Measurements from ENCODE around the gene UBALD2.

The UBALD2 gene

DNA sequence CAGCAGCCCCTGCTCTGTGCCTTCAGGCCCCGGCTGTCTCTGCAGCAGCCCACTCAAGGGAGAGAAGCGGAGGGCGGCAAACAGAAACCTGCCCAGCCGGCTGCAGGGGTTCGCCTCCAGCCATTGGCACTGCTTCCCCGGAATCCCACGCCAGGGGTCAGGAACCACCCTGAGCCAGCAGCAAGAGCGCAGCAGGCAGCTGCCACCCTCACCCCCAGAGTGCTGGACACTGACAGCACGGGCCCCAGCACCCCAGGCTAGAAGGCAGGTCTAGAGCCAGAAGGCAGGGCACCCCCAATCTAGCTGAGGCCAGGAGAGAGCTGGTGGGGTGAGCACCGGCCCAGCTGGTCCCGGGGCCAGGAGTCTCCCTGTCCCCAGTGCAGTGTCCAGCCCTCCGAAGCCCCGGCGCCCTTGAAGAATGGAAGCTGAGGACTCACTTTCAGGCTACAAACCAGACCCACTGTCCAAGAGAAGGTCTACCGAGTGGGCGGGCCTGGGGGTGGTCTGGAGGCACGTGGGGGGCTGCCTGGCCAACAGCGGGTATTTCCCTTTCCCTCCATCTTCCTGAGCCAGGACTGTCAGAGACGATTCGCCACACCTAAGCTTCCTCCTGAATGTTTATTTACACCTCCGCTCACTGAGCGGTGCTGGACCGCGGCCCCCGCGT lies 8.4 kb downstream of the UBALD2 start:
- DNase-seq, result no peak

DNA sequence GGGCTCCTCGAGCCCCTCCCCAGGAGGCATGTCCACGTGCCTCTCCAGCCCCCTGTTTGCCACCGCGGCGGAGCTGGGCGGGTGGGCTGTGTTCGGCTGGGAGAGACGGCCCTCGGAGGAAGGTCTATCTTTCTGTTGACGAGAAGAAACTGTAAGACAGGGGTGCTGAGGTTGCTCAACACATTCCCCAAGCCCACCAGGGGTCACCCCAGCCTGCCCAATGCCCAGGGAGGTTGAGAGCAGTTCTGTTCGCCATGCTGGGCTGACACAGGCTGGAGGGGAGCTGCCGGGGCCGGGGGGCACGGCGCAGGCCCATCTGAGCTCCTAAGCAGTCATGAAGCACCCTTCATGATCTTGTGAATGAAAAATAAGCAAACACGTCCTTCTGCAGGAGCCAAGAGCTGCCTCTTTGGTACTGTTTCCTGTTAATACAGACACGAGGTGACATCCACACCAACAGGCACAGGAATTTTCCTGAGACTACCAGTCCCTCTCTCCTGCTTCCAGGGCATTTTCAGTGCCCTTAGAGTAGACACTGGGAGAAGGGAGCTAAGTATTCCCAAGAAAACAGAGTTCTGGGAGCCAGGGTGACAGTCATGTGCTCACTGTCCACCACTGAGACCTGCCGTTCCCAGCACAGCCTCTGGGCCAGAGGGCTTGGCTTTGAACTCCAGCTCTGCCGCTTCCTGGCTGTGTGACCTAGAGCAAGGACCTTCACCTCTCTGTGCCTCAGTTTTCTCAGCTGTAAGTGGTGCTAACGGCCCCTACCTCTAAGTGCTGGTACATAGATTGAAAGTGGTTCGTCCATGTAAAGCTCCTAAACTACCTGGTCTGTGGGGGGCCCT lies 9.2 kb downstream of the UBALD2 start:
- Mint-ChIP-seq H3K27ac (peak overlapping the region; percentile 99), H3K27me3 (no peaks in the 10 kb centered on the region), H3K9me3 (no peaks in the 10 kb centered on the region), H3K4me1 (peaks cover 74 to 96% of the 10 kb centered on the region in 2 donors), H3K36me3 (peaks cover 14 to 30% of the 10 kb centered on the region in 2 donors), H3K4me3 (peak overlapping the region; percentile 81 to 88)
- DNase-seq, result no peak
- ATAC-seq (replicated peaks), result no peak

More for the DNA sequence above, 8.4 kb downstream of the UBALD2 start:
- H3K27me3 Mint-ChIP-seq, result no peaks in the 10 kb centered on the region
- peak overlapping the region; percentile 86 to 88 for H3K4me3 Mint-ChIP-seq
- no peaks in the 10 kb centered on the region for H3K9me3 Mint-ChIP-seq
- H3K27ac Mint-ChIP-seq, result peak overlapping the region; percentile 99
- H3K36me3 Mint-ChIP-seq, result peaks cover 21 to 36% of the 10 kb centered on the region in 2 donors
- peaks cover 75 to 96% of the 10 kb centered on the region in 2 donors for H3K4me1 Mint-ChIP-seq
- no peak for ATAC-seq (replicated peaks)

DNA sequence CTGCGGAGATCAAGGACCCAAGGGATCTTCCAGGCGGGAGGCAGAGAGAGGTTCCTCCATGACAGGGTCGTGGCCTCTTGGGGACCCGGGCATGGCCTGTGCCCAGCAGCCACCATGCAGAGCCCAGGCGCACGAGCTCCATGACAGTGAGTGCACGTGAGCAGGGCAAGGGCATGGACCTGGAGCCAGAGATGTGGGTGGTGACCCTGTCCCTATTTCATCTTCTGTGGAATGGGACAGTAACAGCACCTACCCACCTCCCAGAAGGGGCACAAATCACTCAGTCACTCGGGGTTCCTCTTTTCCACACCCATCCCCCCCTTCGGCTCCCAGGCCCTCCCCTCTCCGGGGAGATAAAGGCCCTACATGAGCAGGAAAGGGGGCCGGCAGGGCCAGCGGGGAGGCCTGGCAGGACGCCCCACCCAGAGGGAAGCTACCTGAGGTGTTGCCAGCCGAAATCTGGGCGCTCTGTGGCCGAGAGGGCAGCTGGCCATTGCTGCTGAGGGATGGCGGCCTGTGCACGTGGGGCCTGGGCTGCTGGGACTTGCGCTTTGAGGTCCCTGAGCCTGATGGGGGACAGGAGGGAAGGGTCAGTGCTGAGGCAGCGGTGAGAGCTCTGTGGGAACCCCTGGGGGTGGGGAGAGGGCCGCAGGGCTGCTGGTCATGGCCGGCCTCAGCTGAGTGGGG lies 10.4 kb downstream of the UBALD2 start:
- H3K9me3 Mint-ChIP-seq, result no peaks in the 10 kb centered on the region
- H3K4me1 Mint-ChIP-seq, result peaks cover 67 to 93% of the 10 kb centered on the region in 2 donors

DNA sequence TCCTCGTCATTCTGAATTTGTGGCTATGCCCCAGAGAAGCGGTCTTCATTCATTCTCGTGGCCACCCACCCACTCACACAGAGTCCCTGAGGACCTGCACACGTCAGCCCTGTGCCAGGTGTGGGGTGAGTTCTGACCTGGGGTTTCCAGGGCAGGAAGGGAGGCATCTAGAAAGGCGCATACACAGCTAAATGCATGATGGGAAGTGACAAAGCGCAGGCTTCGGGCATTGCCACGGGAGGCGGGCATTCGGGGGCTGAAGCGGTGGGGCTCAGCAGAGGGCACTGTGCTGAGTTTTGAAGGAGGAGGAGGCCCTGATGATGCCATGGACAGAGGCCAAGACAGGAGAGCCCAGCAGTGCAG lies 10.9 kb downstream of the UBALD2 start:
- H3K4me3 Mint-ChIP-seq, result peak overlapping the region; percentile 20 to 81
- no peaks in the 10 kb centered on the region for H3K27me3 Mint-ChIP-seq
- DNase-seq (peak; percentile 89), ATAC-seq (replicated peaks) (peak; percentile 47 to 48)
- H3K4me1 Mint-ChIP-seq, result peaks cover 62 to 88% of the 10 kb centered on the region in 2 donors
- peak overlapping the region; percentile 99 for H3K27ac Mint-ChIP-seq
- peaks cover 6 to 17% of the 10 kb centered on the region in 2 donors for H3K36me3 Mint-ChIP-seq
- no peaks in the 10 kb centered on the region for H3K9me3 Mint-ChIP-seq

More for the DNA sequence above, 10.4 kb downstream of the UBALD2 start:
- DNase-seq (no peak), ATAC-seq (replicated peaks) (no peak)
- Mint-ChIP-seq H3K4me3 (peak overlapping the region; percentile 20 to 81), H3K27ac (peak overlapping the region; percentile 99), H3K36me3 (peaks cover 11 to 22% of the 10 kb centered on the region in 2 donors), H3K27me3 (no peaks in the 10 kb centered on the region)

DNA sequence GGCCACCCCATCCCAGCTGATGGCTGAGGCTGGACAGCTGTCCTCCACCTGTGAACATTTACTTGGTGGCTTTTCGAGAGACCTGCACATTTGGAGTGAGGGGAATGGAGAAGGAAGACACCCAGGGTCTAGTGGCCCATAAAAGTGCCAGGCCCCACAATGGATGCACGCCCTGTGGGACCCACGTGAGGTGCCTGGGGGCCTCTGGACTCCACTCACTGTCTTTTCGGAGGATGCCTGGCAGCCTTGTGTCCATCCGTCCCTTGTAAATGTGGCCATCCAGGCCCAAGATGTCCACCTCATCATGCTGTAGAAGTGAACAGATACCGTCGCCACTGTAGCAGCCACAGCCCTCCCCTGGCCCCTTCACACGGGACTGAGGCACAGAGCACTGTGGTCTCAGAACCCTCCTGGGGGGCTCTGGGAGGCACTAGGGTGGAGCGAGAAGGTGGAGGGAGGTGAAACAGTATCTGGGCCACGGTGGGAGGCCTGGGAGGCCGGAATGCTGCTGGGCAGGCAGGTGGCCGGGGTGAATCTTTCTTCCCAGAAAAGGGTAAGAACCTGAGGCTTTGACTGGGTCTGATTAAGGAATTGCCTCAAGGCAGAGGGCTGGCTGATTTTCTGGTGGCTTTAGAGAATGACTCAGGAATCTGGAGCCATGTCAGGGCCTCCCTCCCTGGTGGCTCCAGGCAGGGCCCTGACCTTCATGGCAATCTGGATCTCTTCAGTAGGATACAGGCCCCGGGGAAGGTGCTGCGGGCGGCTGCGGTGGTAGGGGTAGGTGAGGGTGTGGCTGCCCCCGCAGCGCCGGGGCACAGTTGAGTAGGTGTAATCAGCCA lies 11.5 kb downstream of the UBALD2 start:
- DNase-seq (no peak), ATAC-seq (replicated peaks) (no peak)
- Mint-ChIP-seq H3K4me1 (peaks cover 59 to 82% of the 10 kb centered on the region in 2 donors), H3K36me3 (peaks cover 3 to 11% of the 10 kb centered on the region in 2 donors), H3K9me3 (no peaks in the 10 kb centered on the region), H3K27ac (peak overlapping the region; percentile 99), H3K4me3 (peak overlapping the region; percentile 20 to 81), H3K27me3 (no peaks in the 10 kb centered on the region)

DNA sequence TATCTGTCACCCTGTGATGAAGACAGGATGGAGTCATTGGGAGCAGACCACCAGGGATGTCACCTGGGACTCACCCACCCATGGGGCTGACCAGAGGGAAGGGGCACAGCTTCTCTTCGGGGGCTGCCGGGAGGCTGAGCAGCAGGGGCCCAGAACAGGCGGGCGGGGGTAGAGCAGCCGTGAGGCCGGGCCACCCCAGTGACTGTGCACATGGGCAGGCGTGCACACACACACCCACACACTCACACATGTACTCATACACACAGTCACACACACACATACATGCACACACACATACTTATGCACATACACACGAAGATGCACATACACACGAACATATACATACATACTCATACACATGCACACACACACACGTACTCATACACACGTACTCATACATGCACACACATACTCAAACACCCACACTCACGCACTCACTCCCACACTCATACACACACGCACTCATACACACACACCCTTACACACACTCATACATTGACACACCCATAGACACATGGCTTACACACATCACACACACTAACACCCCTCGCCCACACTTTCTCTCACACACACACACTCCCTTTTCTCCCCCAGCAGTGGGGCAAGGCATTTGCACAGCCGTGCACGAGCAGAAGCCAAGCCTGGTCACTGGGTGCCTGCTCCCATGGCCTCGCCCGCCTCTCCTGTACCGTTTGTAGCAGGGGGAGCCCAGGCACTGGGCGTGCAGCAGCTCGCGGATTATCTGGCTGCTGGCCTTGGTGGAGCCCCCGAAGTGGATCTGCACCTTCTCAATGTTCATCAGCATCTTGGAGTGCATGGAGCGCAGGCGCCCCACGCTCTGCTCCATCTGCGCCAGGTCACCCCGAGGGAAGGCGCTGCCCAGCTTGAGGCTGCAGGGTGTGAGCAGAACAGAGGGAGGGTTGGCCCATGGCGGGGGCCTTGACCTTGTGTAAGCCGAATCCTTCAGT lies 12.4 kb downstream of the UBALD2 start:
- Mint-ChIP-seq H3K9me3 (no peaks in the 10 kb centered on the region), H3K4me3 (no peak overlapping the region), H3K4me1 (peaks cover 53 to 72% of the 10 kb centered on the region in 2 donors), H3K27me3 (no peaks in the 10 kb centered on the region), H3K36me3 (peaks cover 1 to 9% of the 10 kb centered on the region in 2 donors), H3K27ac (peak overlapping the region; percentile 99)
- DNase-seq, result no peak
- no peak for ATAC-seq (replicated peaks)

DNA sequence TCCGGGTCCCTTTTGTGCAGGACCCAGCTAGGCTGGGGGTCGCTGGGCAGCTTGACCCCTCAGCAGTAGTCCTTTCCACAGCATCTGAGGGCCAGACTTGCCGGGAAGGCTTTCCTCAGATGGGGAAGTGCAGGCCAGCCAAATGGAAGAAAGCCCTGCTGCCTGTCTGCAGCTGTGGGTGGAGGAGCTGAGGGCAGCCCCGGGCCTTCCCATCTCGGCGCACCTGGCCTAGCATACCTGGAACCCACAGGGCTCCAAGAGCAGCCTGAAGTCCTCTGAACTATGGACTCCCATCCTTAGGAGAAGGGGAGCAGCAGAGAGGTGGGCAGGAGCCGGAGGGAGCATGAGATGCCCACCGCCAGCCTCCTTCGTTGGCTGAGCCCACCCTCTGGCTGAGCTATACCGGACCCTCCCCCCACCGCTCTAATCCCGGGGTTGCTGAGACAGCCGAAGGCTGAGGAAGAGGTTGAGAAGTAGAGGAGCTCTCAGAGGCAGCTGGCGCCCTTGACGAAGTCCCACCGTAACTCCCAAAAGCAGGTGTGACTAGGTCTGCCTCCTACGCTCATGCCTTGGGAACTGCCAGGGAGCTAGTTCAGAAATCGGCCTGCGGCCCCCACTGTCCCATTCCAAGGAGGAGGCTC lies 13.2 kb downstream of the UBALD2 start:
- no peaks in the 10 kb centered on the region for H3K27me3 Mint-ChIP-seq
- peaks cover 1 to 9% of the 10 kb centered on the region in 2 donors for H3K36me3 Mint-ChIP-seq
- H3K4me3 Mint-ChIP-seq, result no peak overlapping the region
- DNase-seq (no peak), ATAC-seq (replicated peaks) (no peak)
- H3K4me1 Mint-ChIP-seq, result peaks cover 46 to 64% of the 10 kb centered on the region in 2 donors
- H3K9me3 Mint-ChIP-seq, result no peaks in the 10 kb centered on the region
- no peak overlapping the region for H3K27ac Mint-ChIP-seq

DNA sequence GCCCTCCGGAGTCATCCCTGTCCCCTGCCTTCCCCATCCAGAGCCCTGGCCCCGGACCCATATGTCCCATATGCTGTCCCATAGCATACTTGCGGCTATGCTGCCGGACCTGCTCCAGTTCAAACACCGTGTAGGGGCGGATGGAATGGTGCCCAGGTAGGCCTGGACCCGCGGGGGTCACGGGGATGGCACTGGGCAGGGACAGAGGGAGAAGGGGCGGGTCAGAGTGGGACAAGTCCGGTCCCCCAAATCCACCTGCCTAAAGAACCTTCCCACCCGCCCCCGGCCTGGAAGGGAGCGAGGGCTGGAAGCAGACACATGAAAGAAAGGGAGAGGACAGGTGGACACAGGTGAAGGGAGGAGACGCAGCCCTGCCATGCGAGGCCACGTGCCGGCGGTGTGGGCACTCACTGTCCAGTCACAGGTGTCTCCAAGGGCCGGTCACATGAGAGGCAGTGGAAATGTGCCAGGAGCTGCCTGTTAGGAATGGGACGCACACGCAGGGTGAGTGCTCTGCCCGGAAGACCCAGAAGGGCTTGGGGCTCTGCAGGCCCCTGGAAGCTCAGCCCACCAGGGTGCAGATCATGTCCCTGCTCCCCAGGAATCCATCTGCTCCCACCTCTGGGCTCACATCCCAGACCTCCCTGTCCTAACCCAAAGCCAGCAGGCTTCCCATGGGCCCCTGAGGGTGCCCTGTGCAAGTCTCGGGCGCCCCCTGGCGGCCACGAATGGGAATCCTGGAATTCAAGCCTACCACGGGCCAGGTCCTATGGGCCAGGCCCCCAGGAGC lies 14.0 kb downstream of the UBALD2 start:
- peak; percentile 72 for DNase-seq
- H3K36me3 Mint-ChIP-seq, result peaks cover 1 to 9% of the 10 kb centered on the region in 2 donors
- H3K27me3 Mint-ChIP-seq, result no peaks in the 10 kb centered on the region
- no peak overlapping the region for H3K4me3 Mint-ChIP-seq
- ATAC-seq (replicated peaks), result peak; percentile 56 to 64
- H3K9me3 Mint-ChIP-seq, result no peaks in the 10 kb centered on the region
- peaks cover 39 to 57% of the 10 kb centered on the region in 2 donors for H3K4me1 Mint-ChIP-seq
- no peak overlapping the region for H3K27ac Mint-ChIP-seq

DNA sequence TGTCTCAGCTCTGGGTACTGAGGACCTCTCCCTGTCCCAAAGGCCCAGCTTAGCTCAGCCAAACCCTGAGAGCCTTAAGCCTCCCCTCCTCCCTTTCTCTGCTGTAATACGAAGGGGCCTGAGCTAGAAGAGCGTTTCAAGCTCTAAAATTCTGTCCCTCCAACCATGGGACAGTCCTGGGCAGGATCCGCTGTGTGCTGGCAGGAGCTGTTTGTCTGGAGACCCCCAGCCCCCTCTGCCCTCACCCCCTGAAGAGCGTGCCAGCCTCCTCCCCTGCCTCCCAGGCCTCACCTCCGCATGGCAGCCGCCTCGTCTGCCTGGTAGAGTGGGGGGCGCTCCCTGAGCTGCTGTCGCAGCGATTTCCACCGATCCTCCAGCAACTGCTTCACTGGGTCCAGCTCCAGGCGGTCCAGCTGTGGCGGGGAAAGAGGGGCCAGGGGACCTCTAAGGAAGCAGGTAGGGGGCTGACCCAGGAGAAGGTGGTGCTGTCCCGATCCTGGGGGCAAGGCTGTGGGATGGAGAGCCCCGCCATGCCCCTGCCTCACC lies 14.7 kb downstream of the UBALD2 start:
- DNase-seq (no peak), ATAC-seq (replicated peaks) (no peak)
- Mint-ChIP-seq H3K4me1 (peaks cover 35 to 50% of the 10 kb centered on the region in 2 donors), H3K4me3 (no peak overlapping the region), H3K9me3 (no peaks in the 10 kb centered on the region), H3K27ac (peak overlapping the region; percentile 25), H3K36me3 (peaks cover 1 to 9% of the 10 kb centered on the region in 2 donors), H3K27me3 (no peaks in the 10 kb centered on the region)

DNA sequence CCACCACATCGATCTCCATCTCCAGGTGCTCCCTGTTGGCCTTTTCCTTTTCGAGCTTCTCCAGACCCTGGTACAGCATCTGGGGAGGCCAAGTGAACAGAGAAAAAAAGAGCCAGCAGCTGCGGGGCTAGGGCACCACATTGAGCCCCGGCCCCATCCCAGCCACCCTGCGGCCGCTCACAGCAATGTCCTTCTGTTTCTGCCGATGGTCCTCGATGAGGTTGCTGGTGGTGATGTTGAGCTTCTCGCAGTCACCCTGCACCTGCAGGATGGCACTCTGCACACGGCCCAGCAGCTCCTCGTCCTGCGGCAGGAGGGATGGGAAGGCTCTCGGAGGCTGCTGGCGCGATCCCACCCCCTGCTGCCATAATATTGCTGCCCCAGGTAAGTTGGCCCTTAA lies 15.5 kb downstream of the UBALD2 start:
- DNase-seq (no peak), ATAC-seq (replicated peaks) (no peak)
- H3K36me3 Mint-ChIP-seq, result peaks cover 1 to 9% of the 10 kb centered on the region in 2 donors
- H3K27ac Mint-ChIP-seq, result no peak overlapping the region
- no peak overlapping the region for H3K4me3 Mint-ChIP-seq
- H3K9me3 Mint-ChIP-seq, result no peaks in the 10 kb centered on the region
- peaks cover 30 to 42% of the 10 kb centered on the region in 2 donors for H3K4me1 Mint-ChIP-seq
- no peaks in the 10 kb centered on the region for H3K27me3 Mint-ChIP-seq

DNA sequence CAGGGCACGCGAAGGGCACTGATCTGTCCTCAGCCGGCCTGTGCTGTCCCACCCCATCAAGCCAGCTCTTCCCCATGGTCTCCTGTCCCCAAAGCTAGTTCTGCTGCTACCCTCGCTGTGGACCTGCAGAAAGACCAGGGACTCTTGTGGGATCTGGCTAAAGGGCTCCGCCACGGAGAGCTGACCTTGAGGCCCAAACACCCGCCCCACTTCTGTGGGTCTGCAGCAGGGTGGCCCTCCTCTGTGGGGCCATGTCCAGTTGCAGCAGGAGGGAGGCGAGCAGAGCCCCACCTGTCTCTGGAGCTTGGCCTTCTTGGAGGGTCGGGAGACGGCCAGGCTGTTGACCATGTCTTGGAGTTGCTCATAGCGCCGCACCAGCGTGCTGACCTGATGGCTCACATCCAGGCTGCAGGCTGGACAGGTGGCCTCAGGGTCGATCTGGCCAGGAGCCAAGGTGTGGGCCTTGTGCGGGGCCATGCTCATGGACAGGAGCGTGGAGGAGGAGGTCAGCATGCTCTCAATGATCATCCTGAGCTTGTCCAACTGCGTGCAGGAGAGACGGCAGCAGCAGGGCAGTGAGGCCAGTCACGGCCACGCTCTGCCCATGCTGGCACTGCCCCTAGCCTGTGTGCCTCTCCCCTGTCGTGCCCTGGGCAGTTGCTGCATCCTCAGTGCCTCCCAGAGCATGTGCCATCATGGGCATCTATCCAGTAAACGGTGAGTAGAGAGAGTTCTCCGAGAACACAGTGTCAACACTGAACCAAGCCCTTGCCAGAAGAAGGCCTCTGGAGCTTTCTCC lies 16.6 kb downstream of the UBALD2 start:
- no peaks in the 10 kb centered on the region for H3K9me3 Mint-ChIP-seq
- peaks cover 19 to 31% of the 10 kb centered on the region in 2 donors for H3K4me1 Mint-ChIP-seq
- H3K36me3 Mint-ChIP-seq, result peaks cover under 1 to 1% of the 10 kb centered on the region in 2 donors
- H3K27me3 Mint-ChIP-seq, result no peaks in the 10 kb centered on the region
- H3K27ac Mint-ChIP-seq, result no peak overlapping the region
- DNase-seq (no peak), ATAC-seq (replicated peaks) (no peak)
- no peak overlapping the region for H3K4me3 Mint-ChIP-seq
